ENCODE results near the gene MFAP3.
A peak's percentile ranks its signal among the peaks of the same experiment; 100 is the strongest.
"Not testable (repeated sequence)": the region's sequence is repeated elsewhere in the genome, so short reads cannot be mapped to it uniquely, and the experiment has no call there.

MFAP3 gene

DNA sequence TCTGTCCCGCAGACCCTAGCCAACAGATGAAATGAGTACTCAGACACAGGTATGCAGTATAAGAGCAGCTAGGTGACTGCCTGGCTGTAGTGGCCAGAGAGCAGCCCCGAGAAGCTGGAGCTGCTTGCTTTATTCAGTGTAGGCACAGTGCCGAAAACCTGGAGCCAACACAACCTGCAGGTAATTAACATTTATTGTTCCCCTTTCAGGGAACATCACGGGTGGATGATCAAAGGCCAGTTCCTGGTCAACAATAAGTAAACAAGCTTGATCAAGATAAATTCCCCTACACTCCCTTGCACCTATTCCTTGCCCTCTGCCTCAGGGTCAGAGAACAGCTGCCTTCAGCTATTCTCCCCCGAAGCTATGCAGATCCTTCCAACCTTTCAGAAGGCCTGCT lies 31.1 kb downstream of the MFAP3 start:
- not testable (repeated sequence) for ATAC-seq; H3K9me3 Mint-ChIP-seq; DNase-seq (ENCODE audit: low spot score in 2 of 2); H3K27ac Mint-ChIP-seq; H3K4me3 Mint-ChIP-seq; H3K36me3 Mint-ChIP-seq
- H3K4me1 Mint-ChIP-seq = peaks cover 24% of the 10 kb centered on the region

DNA sequence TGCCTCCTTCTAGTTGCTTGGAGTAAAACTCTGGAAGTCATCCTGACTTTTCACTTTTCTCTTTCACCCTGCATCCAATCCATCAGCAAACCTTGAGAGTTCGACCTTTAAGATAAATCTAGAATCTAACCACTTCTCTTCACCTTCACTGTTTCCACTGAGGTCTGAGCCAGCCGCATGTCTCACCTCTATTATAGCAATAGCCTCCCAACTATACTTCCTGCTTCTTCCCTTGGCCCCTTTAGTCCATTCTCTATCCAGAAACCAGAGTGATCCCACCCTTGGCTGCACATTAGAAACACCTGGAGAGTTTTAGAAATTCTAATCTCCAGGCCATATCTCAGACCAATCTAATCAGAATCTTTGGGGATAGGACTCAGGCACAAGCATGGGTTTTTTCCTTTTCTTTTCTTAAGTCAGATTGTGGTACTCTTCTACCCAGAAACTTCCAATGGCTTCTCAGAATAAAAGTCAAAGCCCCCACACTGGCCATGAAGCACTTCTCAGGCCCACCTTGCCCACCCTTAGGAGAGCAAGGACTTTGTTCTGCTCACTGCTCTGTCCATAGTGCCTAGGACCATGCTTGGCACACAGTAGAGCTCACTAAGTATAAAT lies 33.1 kb downstream of the MFAP3 start:
- no peak for ATAC-seq
- Mint-ChIP-seq H3K9me3 (no peaks in the 10 kb centered on the region), H3K36me3 (peaks cover 4% of the 10 kb centered on the region), H3K4me3 (peak overlapping the region; percentile 42), H3K27ac (peak overlapping the region; percentile 8), H3K4me1 (peaks cover 36% of the 10 kb centered on the region)
- DNase-seq (ENCODE audit: low spot score in 2 of 2) = no peak

DNA sequence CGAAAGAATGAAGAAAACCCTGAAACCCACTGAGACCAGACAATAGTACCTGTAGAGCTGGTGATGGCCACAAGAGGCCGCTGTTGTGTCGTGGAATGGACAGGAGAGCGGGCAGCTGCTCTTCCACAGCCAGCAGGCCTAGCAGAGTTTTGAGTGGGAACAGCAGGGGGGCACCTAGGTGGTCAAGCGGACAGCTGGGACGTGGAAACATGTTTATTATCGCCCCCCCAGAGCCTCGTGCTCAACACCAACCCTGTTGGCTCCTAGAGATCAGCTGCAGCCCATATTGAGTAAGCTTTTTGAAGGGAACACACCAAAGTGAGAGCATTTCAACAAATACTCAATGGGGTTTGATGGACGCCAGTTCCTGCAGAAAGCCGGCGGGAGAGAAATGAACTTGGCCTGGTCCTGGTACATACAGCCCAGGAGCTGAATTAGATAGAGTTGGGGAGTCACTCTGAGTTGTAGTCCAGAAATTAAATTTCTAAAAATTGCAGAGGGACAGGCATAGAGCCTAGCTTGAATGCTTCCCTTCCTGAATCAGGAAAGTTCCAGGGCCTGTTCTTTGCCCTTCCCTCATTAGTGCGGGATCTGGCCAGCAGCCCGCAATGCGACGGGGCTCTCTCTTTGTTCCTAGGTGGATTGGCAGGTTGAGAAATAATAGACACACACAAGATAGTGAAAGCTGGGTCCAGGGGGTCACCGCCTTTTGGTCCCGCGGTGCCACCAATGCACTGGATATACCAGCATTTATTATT lies 33.8 kb downstream of the MFAP3 start:
- Mint-ChIP-seq H3K4me3 (peak overlapping the region; percentile 42), H3K36me3 (peaks cover 4% of the 10 kb centered on the region), H3K9me3 (no peaks in the 10 kb centered on the region), H3K27ac (peak overlapping the region; percentile 8), H3K4me1 (peaks cover 43% of the 10 kb centered on the region)
- peak; percentile 85 for ATAC-seq
- peak; percentile 85 to 93 for DNase-seq (ENCODE audit: low spot score in 2 of 2)

DNA sequence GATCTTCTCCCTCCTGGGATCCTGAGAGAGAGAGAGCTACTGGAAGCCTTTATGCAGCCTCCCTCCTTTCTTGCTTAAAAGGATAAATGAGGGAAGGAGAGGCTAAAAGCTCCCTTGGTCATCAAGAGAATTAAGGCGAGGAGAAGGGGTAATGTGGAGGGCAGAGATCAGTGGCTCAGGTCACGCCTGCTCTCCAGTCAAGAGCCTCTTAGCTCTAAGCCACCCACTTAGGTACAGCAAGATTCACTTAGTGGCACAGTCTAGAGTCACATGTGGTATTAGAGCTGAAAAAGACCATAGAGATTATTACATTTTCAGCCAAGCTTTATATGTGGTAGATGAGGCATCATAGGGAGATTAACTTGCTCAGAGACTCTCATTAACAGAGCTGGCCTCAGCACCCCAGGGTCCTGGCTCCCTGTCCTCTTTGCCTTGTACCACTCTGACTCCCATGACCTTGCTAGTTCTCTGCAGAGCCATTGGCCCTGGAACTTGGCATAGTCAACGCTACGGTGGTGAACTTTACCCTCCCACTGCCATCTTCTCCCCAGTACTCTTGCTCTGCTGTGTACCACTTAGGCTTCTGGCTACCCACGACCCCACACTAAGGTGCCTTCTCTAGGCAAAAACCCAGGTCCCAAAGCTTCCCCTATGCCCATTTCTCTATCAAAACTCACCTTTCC lies 37.6 kb downstream of the MFAP3 start:
- Mint-ChIP-seq H3K27ac (peak overlapping the region; percentile 93), H3K9me3 (no peaks in the 10 kb centered on the region), H3K36me3 (peaks cover 4% of the 10 kb centered on the region), H3K4me3 (no peak overlapping the region), H3K4me1 (peaks cover 39% of the 10 kb centered on the region)
- DNase-seq (ENCODE audit: low spot score in 2 of 2) = no peak
- ATAC-seq = no peak

DNA sequence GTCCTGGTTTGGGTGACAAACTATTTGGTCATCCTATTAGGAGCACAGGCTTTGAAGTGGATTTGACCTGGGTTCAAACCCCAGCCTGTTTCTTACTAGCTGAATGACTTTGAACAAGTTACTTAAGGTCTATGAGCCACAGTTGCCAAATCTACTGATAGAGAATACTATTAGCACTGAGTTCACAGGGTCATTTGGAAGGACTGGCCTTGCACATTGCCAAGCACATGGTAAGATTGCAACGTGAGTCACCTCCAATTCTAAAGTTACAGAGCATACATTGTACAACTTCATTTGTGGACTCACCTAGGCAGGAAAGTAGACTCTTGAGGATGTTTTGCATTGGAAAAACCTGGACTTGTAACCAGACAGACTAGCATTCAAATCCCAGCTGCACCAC lies 38.9 kb downstream of the MFAP3 start:
- no peak overlapping the region for H3K27ac Mint-ChIP-seq
- H3K4me1 Mint-ChIP-seq = peaks cover 26% of the 10 kb centered on the region
- ATAC-seq (no peak), DNase-seq (ENCODE audit: low spot score in 2 of 2) (no peak)
- no peak overlapping the region for H3K4me3 Mint-ChIP-seq
- H3K36me3 Mint-ChIP-seq = peaks cover 4% of the 10 kb centered on the region
- H3K9me3 Mint-ChIP-seq = no peaks in the 10 kb centered on the region

DNA sequence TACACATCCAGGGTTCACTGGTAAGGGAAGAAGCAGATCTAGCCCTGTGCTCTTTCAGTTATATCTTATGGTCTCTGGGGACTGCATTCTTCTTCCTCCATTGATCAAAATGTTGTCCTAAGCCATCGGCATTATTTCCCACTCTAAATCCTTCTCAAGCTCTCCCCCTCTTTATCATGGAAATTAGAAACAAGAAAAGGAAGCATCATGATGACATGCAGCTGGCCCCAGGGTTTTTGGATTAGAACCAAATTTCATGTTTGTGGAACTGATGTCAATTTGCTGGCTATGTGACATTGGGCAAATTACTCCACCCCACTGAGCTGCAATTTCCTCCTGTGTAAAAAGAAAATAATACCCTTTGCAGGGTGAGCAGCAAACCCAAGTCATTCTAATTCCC lies 39.5 kb downstream of the MFAP3 start:
- Mint-ChIP-seq H3K36me3 (no peaks in the 10 kb centered on the region), H3K9me3 (no peaks in the 10 kb centered on the region), H3K4me3 (no peak overlapping the region), H3K27ac (no peak overlapping the region), H3K4me1 (peaks cover 21% of the 10 kb centered on the region)
- ATAC-seq (no peak), DNase-seq (ENCODE audit: low spot score in 2 of 2) (no peak)

DNA sequence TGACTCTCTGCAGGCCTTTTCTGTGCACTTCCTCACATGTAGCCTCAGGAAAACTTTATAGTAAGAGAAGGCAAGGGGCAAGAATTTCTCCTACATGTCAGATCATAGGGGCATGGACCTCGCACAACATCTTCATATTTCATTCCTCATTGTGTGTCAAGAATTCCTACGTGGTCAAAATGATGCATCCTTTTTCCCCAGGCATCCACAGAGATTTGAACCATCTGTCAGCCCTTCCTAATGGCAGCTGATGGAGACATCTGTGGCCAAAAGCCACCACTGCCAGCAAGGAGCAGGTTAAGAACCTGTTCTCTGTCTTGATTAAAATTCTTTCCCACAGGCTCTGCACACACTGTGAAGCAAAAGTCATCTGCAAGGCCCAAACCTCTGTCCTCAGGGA lies 42.5 kb downstream of the MFAP3 start:
- Mint-ChIP-seq H3K36me3 (no peaks in the 10 kb centered on the region), H3K4me3 (no peak overlapping the region), H3K27ac (peak overlapping the region; percentile 68), H3K4me1 (peaks cover 13% of the 10 kb centered on the region), H3K9me3 (no peaks in the 10 kb centered on the region)
- ATAC-seq (no peak), DNase-seq (ENCODE audit: low spot score in 2 of 2) (no peak)

DNA sequence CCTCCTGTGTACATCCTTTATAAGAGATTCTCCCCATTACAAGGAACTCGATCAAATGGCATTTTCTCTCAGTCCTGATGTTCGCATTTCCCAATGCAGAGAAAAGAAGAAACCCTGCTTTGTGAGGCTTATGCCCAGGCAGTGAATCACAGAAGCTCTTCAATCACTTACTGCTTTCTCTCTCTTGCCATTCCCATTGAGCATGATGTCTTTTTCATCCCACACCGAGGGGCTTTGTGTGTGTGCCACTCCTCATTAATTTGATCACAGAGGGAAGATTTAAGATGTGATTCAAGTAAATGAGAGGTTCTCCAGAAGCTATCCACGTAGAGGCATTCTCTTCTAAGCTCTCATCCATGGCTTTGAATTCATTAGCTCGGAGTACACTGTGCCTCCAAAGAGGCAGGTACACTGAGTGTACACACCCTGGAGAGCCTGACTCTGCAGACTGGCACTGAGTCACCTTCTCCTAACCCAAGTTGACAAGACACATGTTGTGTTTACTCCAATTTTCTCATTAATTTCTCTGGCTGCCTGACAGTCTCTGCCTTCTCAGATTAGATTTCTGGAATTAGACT lies 45.4 kb downstream of the MFAP3 start:
- H3K27ac Mint-ChIP-seq = peak overlapping the region; percentile 20
- H3K36me3 Mint-ChIP-seq = no peaks in the 10 kb centered on the region
- no peaks in the 10 kb centered on the region for H3K9me3 Mint-ChIP-seq
- no peak for DNase-seq (ENCODE audit: low spot score in 2 of 2)
- ATAC-seq = peak; percentile 46
- no peaks in the 10 kb centered on the region for H3K4me1 Mint-ChIP-seq
- no peak overlapping the region for H3K4me3 Mint-ChIP-seq

DNA sequence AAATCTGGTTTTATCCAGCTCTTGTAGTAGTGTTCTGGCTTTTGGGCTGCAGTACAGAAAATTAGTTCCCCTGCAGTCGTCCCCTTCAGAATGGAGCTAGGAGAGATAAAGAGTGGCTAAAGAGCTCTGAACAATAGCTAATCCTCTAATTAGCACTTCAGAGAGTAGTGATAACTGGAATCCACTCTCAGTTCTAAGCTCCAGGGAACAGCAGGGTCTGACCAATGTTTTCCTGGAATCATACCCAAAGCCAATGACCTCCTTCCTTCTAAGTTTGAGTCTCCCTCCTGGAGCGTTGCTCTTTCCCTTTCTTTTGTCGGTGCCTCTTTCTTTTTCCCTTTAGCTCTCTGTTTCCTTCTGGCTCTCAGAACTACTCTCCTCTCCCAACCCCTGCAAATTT lies 47.4 kb downstream of the MFAP3 start:
- DNase-seq (ENCODE audit: low spot score in 2 of 2) (no peak), ATAC-seq (no peak)
- Mint-ChIP-seq H3K36me3 (no peaks in the 10 kb centered on the region), H3K9me3 (no peaks in the 10 kb centered on the region), H3K4me1 (no peaks in the 10 kb centered on the region), H3K4me3 (no peak overlapping the region), H3K27ac (peak overlapping the region; percentile 18)

DNA sequence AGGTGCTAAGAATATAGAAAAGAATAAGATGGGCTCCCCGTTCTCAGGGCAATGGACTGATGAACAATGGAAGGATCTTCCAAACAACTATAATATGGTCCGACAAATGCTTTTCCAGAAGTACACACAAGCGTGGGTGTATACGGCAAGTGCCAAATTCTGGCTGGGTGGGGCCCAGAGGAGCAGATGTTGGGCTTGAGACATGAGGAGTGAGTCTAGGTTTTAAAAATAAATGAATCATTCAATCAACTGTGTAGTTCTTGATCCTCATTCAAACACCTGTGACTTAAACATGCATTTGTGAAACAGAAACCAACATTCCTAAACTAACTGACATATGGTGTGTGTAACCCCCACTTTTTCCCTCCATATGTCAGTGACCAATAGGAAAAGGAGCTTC lies 47.9 kb downstream of the MFAP3 start:
- Mint-ChIP-seq H3K27ac (no peak overlapping the region), H3K36me3 (no peaks in the 10 kb centered on the region), H3K4me3 (no peak overlapping the region), H3K9me3 (no peaks in the 10 kb centered on the region), H3K4me1 (no peaks in the 10 kb centered on the region)
- ATAC-seq (no peak), DNase-seq (ENCODE audit: low spot score in 2 of 2) (no peak)

DNA sequence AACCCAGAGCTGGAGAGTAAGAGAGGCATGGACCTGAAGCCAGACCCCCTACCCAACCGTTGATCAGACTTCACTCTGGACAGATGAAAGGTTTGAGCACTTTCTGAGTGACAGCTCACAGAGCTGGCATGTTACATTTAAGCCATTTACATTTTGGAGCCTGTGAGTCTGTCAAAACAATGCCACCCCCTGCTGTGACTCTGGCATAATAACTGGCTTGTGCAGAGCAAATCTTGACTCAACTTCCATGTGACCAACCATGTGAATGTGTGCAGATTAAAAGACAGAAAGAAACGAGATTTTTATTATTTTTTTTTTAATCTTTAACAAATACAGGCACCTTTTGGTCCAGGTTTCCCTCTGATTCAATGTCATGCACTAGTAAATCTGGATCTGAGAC lies 48.5 kb downstream of the MFAP3 start:
- no peaks in the 10 kb centered on the region for H3K4me1 Mint-ChIP-seq
- H3K9me3 Mint-ChIP-seq = no peaks in the 10 kb centered on the region
- no peak overlapping the region for H3K4me3 Mint-ChIP-seq
- no peaks in the 10 kb centered on the region for H3K36me3 Mint-ChIP-seq
- no peak for ATAC-seq
- no peak for DNase-seq (ENCODE audit: low spot score in 2 of 2)
- no peak overlapping the region for H3K27ac Mint-ChIP-seq

DNA sequence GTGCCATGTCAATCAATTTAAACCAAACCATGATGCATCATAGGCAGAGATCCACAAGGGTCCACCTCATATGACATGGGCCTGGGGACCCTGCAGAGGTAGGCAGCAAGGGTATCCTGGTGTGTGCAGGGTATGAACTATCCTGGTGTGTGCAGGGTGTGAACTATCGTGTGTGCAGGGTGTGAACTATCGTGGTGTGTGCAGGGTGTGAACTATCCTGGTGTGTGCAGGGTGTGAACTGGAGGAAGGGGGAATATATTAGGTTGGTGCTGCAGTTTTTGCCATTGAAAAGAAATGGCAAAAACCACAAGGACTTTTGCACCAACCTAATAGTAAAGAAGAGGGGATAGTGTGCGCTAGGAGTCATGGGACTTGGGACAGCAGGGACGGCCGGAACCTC lies 50.0 kb downstream of the MFAP3 start:
- Mint-ChIP-seq H3K4me3 (no peak overlapping the region), H3K36me3 (no peaks in the 10 kb centered on the region), H3K9me3 (no peaks in the 10 kb centered on the region), H3K27ac (no peak overlapping the region), H3K4me1 (no peaks in the 10 kb centered on the region)
- no peak for ATAC-seq
- no peak for DNase-seq (ENCODE audit: low spot score in 2 of 2)

DNA sequence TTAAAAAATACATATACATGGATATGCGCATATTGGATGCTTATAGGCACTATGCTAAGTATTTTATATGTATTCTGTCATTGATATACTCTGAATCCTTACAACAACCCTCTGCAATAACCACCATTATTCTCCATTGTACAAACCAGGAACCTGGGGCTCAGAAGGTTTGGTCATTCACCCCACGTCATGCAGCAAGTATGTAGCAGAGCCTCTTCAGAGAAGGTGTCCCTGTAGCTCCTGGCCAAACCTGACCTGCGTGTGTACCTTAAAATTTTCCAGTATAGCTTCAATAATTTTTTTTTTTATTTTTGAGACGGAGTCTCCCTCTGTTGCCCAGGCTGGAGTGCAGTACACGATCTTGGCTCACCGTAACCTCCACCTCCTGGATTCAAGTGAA lies 51.9 kb downstream of the MFAP3 start:
- H3K4me1 Mint-ChIP-seq = no peaks in the 10 kb centered on the region
- no peak for DNase-seq (ENCODE audit: low spot score in 2 of 2)
- no peak for ATAC-seq
- no peak overlapping the region for H3K4me3 Mint-ChIP-seq
- no peaks in the 10 kb centered on the region for H3K36me3 Mint-ChIP-seq
- no peaks in the 10 kb centered on the region for H3K9me3 Mint-ChIP-seq
- no peak overlapping the region for H3K27ac Mint-ChIP-seq

DNA sequence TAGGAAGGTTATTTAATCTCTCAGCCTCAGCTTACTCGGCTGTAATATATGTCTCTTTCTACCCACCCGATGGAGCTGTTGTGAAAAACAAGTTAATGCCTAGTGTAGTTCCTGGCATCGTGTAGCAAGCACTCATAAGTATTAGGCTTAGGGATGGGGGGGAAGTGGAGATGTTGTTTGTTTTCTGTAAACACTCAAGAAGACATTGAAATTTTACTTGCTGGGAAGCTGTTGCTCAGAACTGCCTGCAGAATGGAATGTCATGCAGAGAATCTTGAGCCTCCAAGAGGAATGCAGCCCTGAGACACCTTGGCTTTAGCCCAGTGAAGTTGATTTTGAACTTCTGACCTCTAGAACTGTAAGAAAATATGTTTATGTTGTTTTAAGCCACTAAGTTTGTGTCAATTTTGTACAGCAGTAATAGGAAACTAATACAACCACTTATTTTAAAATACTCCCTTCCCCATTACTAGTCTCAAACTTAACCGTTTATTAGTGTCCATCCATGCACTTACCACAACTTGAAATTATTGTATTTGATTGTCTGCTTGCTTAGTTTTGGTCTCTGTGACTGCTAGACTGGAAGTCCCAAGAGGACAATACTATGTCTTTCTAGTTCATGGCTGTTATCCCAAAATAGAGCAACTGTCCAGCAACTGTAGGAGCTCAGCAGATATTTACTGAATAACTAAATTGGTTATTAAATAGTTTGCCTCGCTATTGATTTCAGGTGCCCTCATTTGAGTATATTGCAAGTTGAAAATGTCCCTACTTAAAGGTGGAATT lies 53.8 kb downstream of the MFAP3 start:
- ATAC-seq = no peak
- Mint-ChIP-seq H3K9me3 (no peaks in the 10 kb centered on the region), H3K4me1 (no peaks in the 10 kb centered on the region), H3K27ac (no peak overlapping the region), H3K4me3 (no peak overlapping the region), H3K36me3 (no peaks in the 10 kb centered on the region)
- DNase-seq (ENCODE audit: low spot score in 2 of 2) = no peak

DNA sequence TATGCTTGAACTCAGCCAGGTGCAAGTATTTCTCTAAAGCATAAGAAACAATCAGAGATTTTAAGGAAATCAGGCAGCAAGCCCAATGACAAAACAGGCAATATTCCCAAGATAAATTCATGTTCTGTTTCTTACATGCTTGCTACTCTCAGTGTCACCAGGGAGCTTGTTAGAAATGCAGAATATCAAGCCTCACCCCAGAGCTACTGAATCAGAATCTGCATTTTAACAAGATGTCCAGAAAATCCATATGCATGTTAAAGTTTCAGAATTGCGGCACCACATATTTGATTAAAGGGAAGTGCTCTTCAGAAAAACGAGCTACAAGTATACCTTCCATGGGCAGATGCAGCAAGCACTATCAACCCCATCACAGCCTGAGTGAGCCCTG lies 54.4 kb downstream of the MFAP3 start:
- H3K36me3 Mint-ChIP-seq = no peaks in the 10 kb centered on the region
- DNase-seq (ENCODE audit: low spot score in 2 of 2) (no peak), ATAC-seq (no peak)
- H3K4me3 Mint-ChIP-seq = no peak overlapping the region
- no peaks in the 10 kb centered on the region for H3K4me1 Mint-ChIP-seq
- H3K9me3 Mint-ChIP-seq = no peaks in the 10 kb centered on the region
- no peak overlapping the region for H3K27ac Mint-ChIP-seq
